ENCODE results near the gene ZBTB5. TPM values are rescaled to one million over a fixed set of nuclear protein-coding genes. Genes with fewer than 3 reads are reported as not detected.

Gene ZBTB5
- total RNA-seq, 1 donor from 2014 or later = 9.2 TPM

GRCh38 chr9:37464006-37464405 lies 1.2 kb downstream of the ZBTB5 start:
- Histone ChIP-seq H3K27ac (peak overlapping the region; percentile 99), H3K9me3 (no peaks in the 10 kb centered on the region), H3K36me3 (no peaks in the 10 kb centered on the region), H3K4me1 (peaks cover 35% of the 10 kb centered on the region), H3K27me3 (ENCODE audit: low read depth) (no peaks in the 10 kb centered on the region), H3K4me3 (peak overlapping the region; percentile 89)
- TF ChIP-seq CTCF (IDR thresholded peaks at IDR 0.05) = no peak
- intact Hi-C loops (cut with DNase I) = no loop called here
- no peak for DNase-seq
- no peak for ATAC-seq

GRCh38 chr9:37456817-37457216 lies 8.4 kb downstream of the ZBTB5 start:
- Histone ChIP-seq H3K27me3 (ENCODE audit: low read depth) (no peaks in the 10 kb centered on the region), H3K4me1 (peaks cover 13% of the 10 kb centered on the region), H3K36me3 (no peaks in the 10 kb centered on the region), H3K9me3 (no peaks in the 10 kb centered on the region), H3K27ac (no peak overlapping the region), H3K4me3 (no peak overlapping the region)
- ATAC-seq (no peak), DNase-seq (no peak)
- TF ChIP-seq CTCF (IDR thresholded peaks at IDR 0.05) = no peak
- intact Hi-C loops (cut with DNase I) = no loop called here

DNA sequence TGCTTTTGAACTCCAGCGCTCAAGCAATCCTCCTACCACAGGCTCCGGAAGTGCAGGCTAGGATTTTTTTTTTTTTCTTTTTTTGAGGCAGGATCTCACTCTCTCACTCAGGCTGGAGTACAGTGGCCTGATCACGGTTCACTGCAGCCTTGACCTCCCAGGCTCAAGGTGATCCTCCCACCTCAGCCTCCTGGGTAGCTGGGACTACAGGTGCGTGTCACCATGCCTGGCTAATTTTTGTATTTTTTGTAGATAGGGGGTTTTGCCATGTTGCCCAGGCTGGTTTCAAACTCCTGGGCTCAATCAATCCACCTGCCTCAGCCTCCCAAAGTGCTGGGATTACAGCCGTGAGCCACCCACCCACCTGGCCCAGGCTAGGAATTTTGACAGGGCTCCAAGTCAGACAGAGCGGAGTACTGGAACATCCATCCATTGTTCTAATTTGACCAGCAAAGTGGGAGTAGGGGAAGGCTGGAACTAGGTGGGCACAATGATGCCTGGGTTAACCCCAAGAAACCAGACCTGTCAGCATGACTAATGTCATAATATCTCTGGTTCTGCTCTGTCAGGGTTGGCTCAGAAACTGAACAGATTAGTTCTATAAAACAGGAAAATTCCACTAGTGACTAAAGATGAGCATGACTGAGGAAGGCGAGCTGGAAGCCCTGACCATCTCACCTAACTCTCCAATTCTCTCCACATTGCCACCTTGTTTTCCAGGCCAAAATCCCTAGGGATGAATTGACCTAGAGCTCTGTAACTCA lies 9.2 kb downstream of the ZBTB5 start:
- ATAC-seq = no peak

GRCh38 chr9:37454238-37454637 lies 11.0 kb downstream of the ZBTB5 start:
- H3K27ac ChIP-seq = no peak overlapping the region

More for the DNA sequence above, 9.2 kb downstream of the ZBTB5 start:
- no peaks in the 10 kb centered on the region for H3K9me3 ChIP-seq
- no peak for DNase-seq
- intact Hi-C loops (cut with DNase I) = no loop called here
- peaks cover 4% of the 10 kb centered on the region for H3K36me3 ChIP-seq
- no peak overlapping the region for H3K4me3 ChIP-seq
- no peaks in the 10 kb centered on the region for H3K27me3 ChIP-seq (ENCODE audit: low read depth)
- no peak for TF ChIP-seq CTCF (IDR thresholded peaks at IDR 0.05)
- H3K4me1 ChIP-seq = peaks cover 9% of the 10 kb centered on the region
- H3K27ac ChIP-seq = no peak overlapping the region

GRCh38 chr9:37453827-37454226 lies 11.4 kb downstream of the ZBTB5 start:
- Histone ChIP-seq H3K9me3 (no peaks in the 10 kb centered on the region), H3K36me3 (peaks cover 22% of the 10 kb centered on the region), H3K27me3 (ENCODE audit: low read depth) (no peaks in the 10 kb centered on the region), H3K4me3 (no peak overlapping the region), H3K27ac (no peak overlapping the region), H3K4me1 (peaks cover 9% of the 10 kb centered on the region)
- intact Hi-C loops (cut with DNase I) = no loop called here
- no peak for TF ChIP-seq CTCF (IDR thresholded peaks at IDR 0.05)
- DNase-seq = no peak
- ATAC-seq = no peak

More at GRCh38 chr9:37454238-37454637, 11.0 kb downstream of the ZBTB5 start:
- Histone ChIP-seq H3K9me3 (no peaks in the 10 kb centered on the region), H3K27me3 (ENCODE audit: low read depth) (no peaks in the 10 kb centered on the region), H3K36me3 (peaks cover 18% of the 10 kb centered on the region), H3K4me3 (no peak overlapping the region), H3K4me1 (peaks cover 9% of the 10 kb centered on the region)
- TF ChIP-seq CTCF (IDR thresholded peaks at IDR 0.05) = no peak
- no peak for ATAC-seq
- no peak for DNase-seq
- intact Hi-C loops (cut with DNase I) = no loop called here
